ENCODE results near the gene MED8.

The MED8 gene, protein sequence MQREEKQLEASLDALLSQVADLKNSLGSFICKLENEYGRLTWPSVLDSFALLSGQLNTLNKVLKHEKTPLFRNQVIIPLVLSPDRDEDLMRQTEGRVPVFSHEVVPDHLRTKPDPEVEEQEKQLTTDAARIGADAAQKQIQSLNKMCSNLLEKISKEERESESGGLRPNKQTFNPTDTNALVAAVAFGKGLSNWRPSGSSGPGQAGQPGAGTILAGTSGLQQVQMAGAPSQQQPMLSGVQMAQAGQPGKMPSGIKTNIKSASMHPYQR

DNA sequence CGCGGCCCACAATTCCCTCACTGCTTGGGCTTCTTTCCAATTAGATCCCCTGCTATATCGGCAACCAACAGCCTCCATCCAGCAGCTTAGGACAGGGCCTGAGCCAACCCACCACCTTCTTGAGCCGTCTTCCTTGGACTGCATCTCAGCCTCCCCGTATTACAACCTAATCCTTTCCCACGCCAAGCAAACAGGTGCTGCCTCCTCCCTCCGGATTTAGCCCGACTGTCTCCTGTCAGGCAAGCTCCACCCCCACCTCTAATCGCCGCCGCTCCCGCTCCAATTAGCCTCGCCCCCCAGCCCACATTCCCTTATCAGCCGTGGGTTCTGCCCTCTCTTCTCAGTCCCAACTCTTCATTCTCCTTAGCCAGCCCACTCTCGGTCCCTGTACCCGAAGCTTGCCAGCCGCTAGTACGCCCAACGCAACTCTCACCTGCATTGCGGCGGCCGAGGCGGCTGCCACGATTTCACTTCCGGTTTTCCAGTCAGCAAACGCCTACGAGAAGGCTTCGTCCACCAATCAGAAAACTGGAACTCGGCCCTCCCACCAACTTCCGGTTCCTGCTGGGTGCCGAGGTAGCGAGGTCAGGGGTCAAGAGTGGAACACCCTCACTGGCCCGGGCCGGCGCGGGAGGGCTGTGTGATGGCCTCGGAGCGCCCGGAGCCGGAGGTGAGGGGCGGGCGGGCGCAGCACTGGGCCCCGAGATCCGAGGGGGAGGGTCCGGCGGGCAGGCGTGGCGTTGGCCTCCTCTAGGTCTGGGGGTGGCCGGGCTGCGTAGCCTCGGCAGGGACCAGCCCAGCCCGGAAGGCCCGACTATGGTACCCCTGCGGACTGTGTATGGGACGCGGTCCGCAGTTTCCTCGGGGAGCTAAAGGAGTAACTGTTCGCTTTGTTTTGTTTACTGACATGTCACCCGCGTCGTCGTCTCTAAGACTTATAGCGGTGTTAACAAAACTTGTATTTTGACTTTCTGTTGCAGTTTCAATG, at the start of gene MED8, which contains the start of gene SZT2:
TSS of gene MED8 (minus strand) at position 475 of the 988 bp plus-strand sequence. CDS start at position 439, 36 bp downstream.
TSS of gene SZT2 (plus strand) at position 574 of the 988 bp plus-strand sequence. CDS start at position 644, 70 bp downstream.
- peak; percentile 60 to 82 for DNase-seq

DNA sequence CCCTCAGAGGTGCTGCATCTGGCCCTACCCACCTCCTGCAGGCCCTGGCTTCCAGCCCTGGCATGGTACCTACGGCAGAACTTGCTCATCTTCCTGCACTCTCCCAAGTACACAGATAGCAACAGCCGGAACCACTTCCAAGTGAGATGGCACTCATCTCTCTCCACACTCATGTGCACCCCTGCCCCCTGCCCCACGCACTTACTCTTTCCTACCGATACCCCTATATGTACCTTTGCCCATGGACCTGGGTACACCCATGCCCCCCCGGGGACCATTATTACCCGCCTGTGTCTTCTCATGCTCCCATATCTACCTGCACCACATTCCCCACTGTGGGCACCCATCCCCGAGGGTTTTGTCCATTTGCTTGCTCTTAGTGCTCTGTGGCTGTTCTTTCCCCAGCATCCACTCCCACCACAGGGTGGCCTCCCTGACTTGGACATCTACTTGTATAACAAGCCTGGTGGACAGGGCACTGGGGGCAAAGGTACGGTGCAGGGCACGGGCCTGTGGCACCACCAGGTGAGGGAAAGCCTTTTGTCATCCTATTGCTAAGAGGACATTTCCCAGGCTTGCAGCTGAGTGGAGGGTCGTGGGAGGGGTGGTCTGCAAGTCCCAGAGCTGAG, 49.5 kb upstream of the MED8 start:
- DNase-seq, result no peak

DNA sequence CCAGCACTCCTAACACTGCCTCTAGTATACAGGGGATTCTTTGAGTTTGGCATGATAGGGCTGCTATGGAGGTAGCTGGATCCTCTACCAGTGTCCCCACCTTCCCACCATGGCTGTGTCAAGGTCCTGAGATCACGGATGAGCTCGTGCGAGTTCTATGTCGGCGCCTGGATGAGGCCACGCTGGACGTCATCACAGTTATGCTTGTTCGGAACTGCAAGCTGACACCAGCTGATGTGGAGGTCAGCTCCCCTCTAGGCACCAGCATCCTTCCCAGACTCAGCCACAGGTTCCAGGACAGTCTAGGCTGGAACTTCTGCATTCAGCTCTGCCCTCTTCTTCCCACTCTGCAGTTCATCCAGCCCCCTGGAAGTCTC, 49.0 kb upstream of the MED8 start:
- DNase-seq, result no peak

DNA sequence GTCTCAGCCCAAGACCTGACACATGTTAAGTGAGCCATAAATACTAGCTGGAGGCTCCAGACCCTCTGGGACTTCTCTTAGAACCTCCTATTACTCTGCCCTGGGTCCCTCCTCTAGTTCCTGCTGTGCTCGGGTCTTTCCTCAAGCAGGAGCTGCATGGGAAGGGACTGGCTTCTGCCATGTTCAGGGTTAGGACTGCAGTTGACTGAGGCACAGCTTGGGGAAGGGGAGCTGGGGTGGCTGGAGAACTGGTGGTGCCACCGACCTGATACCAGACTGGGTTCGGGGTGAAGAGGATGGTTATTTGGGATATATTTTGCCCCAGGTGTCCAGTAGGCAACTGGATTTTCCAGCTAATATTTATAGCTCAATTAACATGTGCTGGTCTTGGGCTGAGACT, 48.4 kb upstream of the MED8 start:
- no peak for DNase-seq

DNA sequence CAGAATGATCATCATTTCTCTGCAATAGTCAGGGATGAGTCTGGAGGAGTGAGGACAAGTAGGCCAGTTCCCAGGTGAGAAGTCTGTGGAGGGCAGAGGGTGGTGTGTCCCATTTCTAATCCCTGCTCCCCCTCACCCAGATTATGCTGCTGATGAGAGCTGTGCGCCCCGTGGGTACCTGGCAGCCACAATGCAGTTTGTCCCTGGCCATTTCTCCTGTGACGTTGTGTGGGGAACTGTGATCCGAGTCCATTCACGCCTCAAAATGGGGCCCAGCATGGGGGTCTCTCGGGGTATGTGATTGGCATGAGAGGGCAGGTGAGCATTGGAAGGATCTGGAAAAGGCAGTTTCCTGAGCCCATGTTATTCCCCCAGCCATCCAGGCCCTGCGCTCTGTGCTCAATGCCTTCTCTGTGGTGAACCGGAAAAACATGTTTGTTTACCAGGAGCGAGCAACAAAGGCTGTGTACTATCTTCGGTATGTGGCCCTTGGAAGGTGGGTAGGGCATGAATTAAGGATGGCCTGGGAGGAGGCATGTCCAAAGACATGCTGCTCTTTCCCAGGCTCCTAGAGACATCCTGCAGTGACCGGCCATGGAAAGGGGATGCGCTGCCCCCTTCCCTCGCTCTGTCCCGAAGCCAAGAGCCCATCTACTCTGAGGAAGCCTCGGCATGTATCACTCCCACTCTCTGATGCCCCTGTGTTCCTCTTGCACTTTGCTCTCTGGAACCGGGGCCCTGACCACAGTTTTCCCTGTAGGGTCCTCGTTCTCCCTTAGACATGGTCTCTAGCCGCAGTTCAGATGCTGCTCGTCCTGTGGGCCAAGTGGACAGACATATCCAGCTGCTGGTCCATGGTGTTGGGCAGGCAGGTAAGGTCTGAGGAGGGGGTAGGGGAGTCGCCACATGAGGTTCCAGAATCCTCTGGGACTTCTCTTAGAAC, 47.7 kb upstream of the MED8 start:
- no peak for DNase-seq

DNA sequence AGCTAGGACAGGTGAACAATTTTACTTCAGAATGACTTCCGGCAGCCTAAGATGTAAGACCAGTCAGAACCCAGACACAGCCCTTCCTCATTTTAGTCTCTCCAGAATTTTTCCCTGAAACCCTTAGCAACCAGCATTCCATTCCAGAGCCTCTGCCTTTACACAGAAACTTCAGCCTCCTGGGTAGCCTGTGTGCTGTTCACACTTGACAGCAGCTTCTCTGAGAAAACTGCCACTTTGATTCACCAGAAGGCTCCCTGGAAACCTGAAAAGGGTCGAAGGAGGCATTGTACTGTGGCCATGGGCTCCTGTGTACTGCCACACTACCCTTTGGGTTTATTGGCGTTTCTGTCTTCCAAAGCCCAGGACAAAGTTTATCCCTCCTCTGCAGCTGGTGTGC, 46.8 kb upstream of the MED8 start:
- DNase-seq, result no peak

DNA sequence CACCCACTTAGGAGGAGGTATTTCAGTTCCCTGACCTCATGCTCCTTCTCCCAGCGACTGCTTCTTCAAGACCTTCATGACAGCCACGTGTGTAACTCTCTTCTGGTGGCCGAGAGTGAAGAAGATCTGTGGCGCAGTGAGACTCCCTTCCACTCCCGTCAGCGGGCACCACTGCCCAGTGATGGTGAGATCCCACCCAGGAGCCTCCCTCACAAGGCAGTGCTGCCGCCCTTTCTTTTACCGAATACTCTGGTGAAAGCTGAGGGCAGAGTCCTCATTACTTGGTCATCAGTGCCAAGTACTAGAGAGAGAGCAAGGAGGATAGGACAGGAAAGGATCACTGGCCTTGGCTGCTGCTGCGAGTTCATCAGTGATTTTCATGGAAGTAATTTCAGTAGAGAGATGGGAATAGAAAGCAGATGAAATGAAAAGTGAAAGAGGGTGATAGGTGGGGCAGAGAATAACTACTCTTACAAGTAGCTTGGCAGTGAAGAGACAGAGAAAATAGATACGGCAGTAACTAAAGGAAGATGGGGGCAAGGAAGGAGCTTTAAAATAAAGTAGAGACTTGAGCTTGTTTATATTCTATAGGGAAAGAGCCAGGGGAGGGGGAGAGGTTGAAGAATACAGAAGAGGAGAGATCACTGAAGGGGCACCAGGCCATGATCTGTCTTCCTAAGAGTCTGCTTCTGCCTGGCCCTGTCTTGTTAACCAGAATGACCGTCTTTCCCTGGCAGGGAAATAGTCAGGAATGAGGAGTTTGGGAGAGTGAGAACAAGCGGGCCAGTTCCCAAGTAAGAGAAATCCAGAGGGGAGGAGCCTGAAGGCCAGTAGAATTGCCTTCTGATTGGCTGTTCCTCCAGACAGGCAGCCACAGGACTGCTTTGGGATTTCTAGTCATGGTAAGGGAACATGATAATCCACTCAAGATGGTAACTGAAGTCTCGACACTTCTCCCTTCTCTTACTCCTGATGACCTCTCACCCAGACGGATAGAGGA, 45.8 kb upstream of the MED8 start:
- DNase-seq, result no peak

DNA sequence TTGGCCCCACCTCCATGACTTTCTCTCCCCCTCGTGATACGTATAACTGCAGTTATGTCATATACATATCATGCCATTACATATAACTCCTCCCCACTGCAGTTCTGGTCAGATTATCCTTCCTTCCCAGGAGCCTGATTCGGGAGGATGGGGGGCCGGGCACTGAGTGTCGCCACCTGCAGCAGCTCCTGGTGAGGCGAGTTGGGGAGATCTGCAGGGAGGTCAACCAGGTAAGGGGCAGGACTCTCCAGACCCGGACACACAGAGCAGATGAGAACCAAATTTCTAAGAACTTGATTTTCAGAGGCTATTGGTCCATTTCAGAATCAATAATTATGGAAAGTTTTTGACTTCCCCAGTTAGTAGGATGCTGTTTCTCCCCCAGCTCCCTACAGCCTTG, 44.7 kb upstream of the MED8 start:
- no peak for DNase-seq

DNA sequence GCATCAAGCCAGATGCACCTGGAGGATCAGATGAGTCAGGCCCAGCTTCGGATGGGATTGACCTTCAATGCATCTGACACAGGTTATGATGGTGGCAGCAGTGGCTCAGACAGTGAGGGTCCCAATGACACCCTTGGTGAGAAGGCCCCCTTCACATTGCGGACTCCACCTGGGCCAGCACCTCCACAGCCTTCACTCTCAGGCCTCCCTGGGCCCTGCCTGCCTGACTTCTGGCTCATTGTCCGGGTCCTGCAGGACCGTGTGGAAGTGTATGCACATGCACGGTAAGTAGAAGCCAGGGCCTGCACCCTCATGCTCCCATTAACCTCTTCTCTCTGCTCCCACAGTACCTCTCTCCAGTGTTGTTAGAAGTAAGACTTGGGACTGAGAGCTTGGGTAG, 43.3 kb upstream of the MED8 start:
- no peak for DNase-seq

DNA sequence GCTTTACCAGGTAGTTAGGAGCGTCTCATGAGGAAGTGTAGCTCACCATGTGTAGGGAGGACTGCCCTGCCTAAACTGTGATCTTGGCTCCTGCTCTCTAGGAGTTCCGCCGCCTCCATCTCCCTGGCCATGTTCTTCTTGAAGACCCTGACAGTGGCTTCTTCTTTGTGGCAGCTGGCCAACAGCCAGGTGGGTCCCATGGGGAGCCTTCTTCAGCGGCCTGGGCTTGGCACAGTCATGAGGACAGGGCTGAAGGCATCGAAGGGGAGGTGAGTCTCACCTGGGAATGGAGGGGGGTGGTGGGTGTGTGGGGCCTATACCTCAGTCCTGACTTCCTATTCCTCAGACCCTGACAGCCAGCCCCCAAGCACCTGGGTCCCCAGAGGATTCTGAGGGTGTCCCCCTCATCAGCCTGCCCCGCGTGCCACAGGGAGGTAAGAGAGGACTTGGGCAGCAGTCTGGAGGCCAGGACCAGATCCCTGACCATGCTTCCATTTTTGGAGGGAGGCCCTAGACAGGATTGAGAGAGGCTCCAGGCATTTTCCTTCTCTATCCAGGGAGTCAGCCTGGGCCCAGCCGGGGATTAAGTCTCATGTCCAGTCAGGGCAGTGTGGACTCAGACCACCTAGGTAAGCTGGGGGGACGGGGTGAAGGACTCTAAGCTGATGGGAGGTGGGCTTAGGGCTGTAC, 42.7 kb upstream of the MED8 start:
- no peak for DNase-seq

DNA sequence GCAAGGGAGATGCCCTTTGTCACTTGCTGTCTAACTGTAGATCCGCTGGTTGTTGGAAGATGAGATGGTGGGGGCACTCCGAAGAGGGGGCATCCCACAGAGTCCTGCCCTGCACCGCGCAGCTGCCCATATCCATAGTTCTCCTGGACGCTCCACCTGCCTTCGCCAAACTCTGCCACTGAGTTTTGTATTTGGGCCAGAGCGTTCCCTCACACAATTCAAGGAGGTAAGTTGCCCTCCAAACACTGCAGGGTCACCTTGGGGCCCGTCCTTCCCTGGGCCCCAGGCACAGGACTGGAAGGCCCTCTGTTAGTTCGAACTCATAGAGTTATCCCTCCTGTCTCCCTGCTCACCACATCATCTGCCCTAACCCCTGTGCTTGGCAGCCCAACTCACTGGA, 42.1 kb upstream of the MED8 start:
- DNase-seq, result no peak

DNA sequence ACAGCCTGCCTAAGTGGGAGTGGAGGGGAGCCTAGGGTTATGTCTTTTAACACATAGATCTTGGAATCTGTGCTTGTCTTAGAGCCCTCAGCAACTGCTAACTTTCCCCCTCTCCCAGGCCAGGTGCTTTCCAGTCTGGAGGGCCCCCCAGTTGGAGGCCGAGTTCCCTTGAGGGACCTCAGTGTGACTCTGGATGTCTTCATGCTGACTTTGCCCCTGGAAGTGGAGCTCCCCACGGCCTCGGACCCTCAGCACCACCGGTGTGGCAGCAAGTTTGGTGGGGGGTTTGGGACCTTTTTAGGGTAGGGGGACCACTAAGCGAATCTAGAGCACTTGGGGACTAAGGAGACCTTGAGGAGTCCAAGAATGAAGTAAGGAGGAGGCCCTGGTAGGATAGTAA, 41.2 kb upstream of the MED8 start:
- no peak for DNase-seq

DNA sequence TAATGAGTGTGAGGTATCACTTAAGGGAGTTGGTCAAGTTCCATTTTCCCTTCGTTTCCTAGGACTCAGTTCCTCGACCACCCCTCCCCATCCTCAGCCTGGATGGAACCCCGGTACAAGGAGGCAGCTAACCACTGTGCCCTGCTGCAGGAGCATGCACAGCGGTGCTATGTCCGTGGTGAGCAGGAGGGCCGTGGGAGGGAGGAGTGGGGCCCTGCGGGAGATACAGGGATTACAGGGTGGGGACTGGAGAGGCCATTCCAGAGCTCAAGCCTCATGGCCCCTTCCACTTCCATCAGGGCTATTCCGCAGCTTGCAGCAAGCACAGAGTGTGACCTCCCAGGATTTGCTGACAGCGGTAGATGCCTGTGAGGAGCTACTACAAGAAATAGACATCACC, 38.3 kb upstream of the MED8 start:
- DNase-seq, result no peak

DNA sequence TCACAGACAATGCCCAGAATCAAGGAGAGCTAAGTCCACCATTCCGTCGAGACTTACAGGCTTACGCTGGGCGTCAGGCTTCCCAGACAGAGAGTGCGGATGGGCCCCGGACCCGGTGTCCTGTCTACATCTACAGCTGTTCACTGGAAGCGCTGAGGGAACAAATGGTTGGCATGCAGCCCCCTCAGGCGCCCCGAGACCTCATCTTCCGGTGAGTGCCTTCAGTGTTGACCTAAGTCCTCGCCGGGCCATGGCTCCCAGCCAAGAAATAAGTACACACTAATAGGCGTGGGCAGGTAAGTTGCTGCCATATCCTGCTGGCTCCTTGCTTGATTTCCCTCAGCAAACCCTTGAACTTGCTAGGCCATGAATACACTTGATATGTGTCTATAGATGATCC, 37.9 kb upstream of the MED8 start:
- no peak for DNase-seq

DNA sequence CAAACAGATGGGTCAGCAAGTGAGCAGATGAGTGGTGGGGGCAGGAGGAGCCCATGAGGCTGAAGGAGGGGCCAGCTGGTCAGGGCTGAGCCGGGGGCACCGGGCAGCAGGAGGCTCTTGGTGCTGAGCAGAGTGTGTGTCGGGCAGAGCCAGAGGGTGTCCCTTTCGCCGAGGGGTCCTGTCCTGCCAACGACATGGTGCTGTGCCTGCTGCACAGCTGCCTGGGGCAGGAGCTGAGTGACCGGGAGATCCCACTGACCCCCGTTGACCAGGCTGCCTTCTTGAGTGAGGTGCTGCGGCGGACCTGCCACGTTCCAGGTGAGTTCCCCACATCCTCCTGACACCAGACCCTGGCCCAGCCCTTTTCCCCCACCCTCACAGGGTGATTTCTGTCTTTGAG, 36.6 kb upstream of the MED8 start:
- no peak for DNase-seq

DNA sequence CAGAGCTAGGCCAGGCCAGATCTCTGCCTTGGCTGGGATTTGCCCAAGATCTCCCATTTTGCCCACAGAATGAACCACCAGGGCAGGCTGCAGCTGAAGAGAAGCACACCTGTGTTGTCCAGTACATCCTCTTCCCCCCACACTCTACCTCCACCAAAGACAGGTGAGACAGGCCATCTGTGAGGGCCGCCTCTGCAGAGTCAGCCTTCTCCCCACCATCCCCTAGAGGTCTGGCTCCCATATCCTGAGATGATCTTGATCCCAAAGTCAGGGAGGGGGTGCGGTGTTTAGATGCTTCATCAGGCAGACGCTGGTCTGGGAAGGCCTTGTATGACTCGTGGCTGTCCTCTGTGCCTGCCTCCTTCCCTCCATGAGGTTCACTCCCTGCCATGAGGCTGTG, 35.4 kb upstream of the MED8 start:
- no peak for DNase-seq

DNA sequence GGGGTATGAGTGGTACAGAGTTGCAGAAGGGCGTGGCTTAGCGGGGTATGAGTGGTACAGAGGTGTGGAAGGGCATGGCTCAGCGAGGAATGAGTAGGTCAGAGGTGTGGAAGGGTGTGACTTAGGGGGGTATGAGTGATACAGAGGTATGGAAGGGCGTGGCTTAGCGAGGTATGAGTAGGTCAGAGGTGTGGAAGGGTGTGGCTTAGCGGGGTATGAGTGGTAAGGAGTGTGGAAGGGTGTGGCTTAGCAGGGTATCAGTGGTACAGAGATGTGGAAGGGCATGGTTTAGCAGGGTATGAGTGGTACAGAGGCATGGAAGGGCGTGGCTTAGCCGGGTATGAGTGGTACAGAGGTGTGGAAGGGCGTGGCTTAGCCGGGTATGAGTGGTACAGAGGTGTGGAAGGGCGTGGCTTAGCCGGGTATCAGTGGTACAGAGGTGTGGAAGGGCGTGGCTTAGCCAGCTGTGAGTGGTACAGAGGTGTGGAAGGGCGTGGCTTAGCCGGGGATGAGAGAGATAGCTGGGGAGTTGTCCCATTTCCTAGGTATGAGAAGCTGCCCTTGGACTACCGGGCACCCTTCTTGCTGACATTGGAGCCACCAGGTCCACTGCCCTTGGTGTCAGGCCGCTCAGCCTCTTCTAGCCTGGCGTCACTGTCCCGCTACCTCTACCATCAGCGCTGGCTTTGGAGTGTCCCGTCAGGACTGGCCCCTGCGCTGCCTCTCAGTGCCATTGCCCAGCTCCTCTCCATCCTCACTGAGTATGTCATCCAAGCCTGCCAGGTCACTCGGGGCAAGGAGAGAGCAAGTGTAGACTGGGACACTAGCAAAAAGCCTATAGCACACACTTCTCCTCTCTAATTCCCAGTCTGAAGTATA, 34.3 kb upstream of the MED8 start:
- DNase-seq, result no peak

DNA sequence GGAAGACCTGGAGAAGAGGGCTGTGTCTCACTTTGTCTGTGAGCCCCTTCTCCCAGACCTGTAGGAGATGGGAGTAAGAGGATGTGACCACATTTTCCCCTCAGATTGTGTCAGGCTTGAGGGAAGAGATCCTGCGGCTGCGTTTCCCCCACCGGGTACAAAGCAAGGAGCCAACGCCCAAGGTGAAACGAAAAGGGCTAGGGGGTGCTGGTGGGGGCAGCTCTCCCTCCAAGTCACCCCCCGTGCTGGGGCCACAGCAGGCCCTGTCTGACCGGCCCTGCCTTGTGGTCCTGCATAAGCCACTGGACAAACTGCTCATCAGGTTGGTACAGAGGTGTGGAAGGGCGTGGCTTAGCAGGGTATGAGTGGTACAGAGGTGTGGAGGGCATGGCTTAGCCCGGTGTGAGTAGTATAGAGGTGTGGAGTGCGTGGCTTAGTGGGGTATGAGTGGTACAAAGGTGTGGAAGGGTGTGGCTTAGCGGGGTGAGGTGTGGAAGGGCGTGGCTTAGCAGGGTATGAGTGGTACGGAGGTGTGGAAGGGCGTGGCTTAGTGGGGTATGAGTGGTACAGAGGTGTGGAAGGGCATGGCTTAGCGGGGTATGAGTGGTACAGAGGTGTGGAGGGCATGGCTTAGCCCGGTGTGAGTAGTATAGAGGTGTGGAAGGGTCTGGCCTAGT, 33.5 kb upstream of the MED8 start:
- DNase-seq, result no peak
